GM12872 (cell line): ENCODE data around the gene TRERF1.

Experiments
- TF ChIP-seq, protein P1 (sequence below): IDR thresholded peaks from 3 replicates; pipeline ENCODE4 v1.5.1; 2011; ENCODE audit warnings: low read depth, mild to moderate bottlenecking, low read length, moderate library complexity; ENCODE audit not compliant: insufficient read depth

Gene TRERF1

DNA sequence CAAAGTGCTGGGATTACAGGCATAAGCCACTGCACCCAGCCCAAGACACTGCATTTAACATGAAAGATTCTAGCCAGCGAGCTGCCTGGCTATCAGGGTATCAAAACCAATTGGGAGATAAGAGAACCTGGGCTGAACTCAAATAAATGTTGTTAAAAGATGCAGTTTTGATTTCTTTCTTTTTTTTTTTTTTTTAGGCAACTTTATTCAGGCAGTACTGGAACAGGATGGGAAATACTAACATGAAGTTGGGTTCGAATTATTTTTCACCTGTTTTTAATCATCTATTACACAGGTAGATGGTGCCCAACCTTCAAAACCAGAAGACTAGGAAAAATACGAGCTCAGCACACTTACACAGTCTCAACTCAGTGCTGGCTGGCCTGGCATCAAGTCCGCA is 63.7 kb downstream of the TRERF1 start:
- TF ChIP-seq, protein P1, sequence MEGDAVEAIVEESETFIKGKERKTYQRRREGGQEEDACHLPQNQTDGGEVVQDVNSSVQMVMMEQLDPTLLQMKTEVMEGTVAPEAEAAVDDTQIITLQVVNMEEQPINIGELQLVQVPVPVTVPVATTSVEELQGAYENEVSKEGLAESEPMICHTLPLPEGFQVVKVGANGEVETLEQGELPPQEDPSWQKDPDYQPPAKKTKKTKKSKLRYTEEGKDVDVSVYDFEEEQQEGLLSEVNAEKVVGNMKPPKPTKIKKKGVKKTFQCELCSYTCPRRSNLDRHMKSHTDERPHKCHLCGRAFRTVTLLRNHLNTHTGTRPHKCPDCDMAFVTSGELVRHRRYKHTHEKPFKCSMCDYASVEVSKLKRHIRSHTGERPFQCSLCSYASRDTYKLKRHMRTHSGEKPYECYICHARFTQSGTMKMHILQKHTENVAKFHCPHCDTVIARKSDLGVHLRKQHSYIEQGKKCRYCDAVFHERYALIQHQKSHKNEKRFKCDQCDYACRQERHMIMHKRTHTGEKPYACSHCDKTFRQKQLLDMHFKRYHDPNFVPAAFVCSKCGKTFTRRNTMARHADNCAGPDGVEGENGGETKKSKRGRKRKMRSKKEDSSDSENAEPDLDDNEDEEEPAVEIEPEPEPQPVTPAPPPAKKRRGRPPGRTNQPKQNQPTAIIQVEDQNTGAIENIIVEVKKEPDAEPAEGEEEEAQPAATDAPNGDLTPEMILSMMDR, result no peak

DNA sequence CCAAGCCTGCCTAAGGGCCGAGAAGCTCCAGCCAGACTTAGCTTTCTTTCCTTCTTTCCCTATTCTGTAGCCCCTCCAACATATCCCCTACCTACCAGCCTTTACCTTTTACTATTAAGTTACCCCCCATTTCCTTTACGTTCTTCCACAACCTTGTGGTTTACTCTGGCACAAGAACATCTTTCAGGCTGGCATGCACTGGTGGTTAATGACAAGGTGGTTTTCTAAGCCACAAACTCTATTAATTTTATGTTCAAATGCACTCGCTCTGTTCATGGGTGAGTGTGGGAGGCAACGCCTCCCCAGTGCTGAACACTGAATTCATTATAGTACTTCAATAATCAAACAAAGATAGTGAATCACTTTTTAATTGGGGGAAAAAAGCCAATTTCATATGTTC is 64.4 kb downstream of the TRERF1 start:
- TF ChIP-seq, protein P1, result no peak

DNA sequence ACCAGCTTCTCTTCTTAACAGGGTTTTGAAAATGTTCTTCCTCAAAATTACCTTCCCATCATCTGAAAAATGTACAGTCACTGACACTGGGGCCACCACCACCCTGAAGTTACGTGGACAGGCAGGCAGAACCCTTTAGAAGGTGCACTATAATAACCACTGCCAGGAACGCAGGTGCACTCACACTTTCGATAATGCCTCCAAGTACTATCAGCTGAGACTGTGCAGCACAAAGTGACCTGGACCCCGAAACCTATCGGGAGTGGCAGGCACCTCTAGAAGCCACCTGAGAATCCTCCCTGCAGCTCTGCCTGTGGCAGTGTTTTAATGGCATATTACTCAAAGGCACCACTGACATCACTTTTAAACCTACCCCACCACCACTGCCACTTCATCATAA is 66.4 kb downstream of the TRERF1 start:
- TF ChIP-seq, protein P1, result no peak

DNA sequence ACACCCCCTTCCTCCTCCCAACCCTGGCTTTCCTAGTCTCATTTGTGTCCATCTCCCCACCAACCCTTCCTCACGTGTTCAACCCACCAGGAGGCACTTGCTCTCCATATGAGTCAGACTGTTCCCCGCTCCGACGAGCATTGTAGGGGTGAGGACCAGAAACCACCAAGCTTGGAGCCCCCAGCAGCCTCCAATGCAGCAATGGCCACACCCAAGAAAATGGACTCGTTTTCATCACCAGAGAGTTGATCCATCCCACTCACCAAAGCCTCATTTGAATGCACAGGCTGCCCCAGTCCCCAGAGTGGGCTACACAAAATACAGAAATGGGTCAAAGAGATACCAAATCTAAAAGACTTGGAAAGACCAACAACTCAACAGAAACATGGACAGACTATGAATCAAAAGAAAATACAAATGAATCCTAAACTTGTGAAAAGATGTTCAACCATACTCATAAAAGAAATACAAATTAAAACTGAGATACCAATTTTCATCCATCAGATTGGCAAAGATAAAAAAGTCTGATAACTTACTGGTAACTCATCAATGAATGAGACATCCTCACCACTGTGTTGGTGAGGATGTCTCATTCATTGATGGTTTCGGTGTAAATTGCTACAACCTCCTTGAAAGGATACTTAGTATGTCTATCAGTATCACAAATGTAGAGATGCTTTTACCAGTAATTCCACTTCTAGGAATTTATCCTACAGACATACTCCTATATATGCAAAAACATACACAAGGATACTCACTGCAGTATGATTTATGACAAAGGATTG is 68.1 kb downstream of the TRERF1 start:
- TF ChIP-seq, protein P1, result no peak

DNA sequence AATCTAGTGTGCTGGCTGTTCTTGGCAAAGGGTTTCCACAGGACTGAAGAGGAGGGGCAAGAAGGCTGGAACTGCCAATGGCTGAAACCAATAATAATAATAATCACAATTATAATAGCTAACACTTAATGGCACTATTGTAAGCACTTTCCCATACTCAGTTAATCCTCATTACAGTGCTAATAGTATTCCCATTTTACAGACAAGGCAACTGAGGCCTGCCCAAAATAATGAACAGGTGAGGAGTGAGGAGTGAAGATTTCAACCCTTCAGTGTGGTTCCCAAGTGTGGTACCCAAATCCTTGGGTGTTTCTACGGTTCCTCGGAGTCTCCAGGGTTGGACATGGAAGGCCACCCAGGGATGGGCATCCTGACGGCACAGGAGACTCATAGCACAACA is 69.9 kb downstream of the TRERF1 start:
- TF ChIP-seq, protein P1, result no peak

DNA sequence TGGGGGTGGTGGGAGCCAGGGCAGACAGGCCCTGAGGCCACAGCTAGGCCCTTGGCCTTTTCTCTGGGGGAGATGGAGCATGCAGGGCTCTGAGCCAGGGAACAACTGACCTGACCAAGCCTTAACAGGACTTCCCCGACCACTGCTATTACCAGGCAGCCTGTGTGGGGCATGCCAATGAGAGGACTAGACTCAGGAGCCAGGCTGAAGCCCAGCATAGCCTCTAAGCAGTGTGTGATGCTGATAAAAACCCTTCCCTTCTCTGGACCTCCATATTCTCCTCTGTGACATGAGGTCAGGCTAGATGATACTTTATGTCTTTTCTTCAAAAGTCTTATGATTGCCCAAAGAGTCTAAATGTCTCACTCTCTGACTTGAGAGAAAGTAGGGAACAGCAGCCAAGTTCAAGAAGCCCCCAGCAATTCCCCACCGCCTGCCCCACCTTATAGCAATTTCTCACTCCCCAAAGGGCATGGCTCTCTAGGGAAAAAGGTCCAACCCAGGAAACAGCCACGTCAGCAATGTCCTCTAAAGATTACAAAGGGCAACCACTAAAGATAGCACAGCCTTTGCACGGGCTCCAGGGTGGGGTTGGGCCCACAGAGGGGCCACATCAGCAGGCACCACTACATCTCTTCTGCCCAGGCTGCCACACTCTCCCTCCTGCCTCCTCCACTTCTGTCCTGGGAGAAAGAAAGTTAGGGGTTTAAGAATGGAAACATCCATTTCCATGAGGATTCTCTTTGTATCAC is 71.3 kb downstream of the TRERF1 start:
- TF ChIP-seq, protein P1, result no peak

DNA sequence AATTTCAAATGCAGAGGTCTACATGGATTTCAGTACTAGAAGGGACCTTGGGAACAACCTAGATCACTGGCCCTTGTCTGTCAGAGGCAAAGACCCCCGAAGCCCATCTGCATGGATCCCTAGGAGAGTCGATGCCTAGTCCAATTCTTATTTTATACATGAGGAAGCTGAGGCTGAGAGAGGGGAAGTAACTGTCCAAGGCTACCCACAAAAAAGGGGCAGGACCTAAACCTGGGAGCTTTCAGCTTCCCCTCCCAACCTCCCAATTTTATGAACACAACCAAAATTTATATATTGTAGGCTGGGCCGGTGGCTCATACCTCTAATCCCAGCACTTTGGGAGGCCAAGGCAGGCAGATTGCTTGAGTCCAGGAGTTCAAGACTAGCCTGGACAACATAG is 73.2 kb downstream of the TRERF1 start:
- TF ChIP-seq, protein P1, result no peak
